GM18511 (cell line): ENCODE results near the gene CCL19.

ENCODE experiments used
- ATAC-seq: cut with Tn5 transposase; IDR thresholded peaks from one replicate; pipeline ENCODE4 v1.9.1; 2021; ENCODE audit warnings: mild to moderate bottlenecking, moderate library complexity; ENCODE audit not compliant: unreplicated experiment

The CCL19 gene

GRCh38 chr9:34701023-34701768 is 10.1 kb upstream of the CCL19 start:
- ATAC-seq = peak; percentile 63

- no peak for ATAC-seq
Observed at GRCh38 chr9:34694811-34695210, 3.7 kb upstream of the CCL19 start.

- ATAC-seq = no peak
Observed at GRCh38 chr9:34693560-34693959, 2.5 kb upstream of the CCL19 start.

- no peak for ATAC-seq
Observed at GRCh38 chr9:34691936-34692315, 850 bp upstream of the CCL19 start.

- ATAC-seq = no peak
Observed at GRCh38 chr9:34689512-34689911, 1.6 kb downstream of the CCL19 start.

GRCh38 chr9:34689116-34689470 is 2.0 kb downstream of the CCL19 start:
- ATAC-seq = no peak

GRCh38 chr9:34688329-34689115 is 2.6 kb downstream of the CCL19 start:
- ATAC-seq = no peak

- ATAC-seq = no peak
Observed at GRCh38 chr9:34687276-34688030, 3.6 kb downstream of the CCL19 start.

GRCh38 chr9:34686732-34687131 is 4.3 kb downstream of the CCL19 start:
- ATAC-seq = no peak

GRCh38 chr9:34686231-34686630 is 4.8 kb downstream of the CCL19 start:
- no peak for ATAC-seq

GRCh38 chr9:34685591-34685990 is 5.5 kb downstream of the CCL19 start:
- ATAC-seq = no peak

GRCh38 chr9:34684816-34685215 is 6.3 kb downstream of the CCL19 start:
- no peak for ATAC-seq

GRCh38 chr9:34684145-34684544 is 6.9 kb downstream of the CCL19 start:
- ATAC-seq = no peak

- no peak for ATAC-seq
Observed at GRCh38 chr9:34675869-34676268, 15.2 kb downstream of the CCL19 start.

- no peak for ATAC-seq
Observed at GRCh38 chr9:34675048-34675714, 15.9 kb downstream of the CCL19 start.

GRCh38 chr9:34674440-34674839 is 16.6 kb downstream of the CCL19 start:
- no peak for ATAC-seq

GRCh38 chr9:34671307-34671706 is 19.8 kb downstream of the CCL19 start:
- no peak for ATAC-seq

GRCh38 chr9:34669809-34670562 is 21.1 kb downstream of the CCL19 start:
- ATAC-seq = no peak

- peak; percentile 75 for ATAC-seq
Observed at GRCh38 chr9:34665381-34666250, 25.5 kb downstream of the CCL19 start.

GRCh38 chr9:34665067-34665380 is 26.1 kb downstream of the CCL19 start:
- ATAC-seq = peak; percentile 34
